WERI-Rb-1 (cell line): ENCODE data around the gene ARMC9.

Source experiments
- DNase-seq: peaks from one replicate; pipeline ENCODE4 v3.0.0-alpha.2; 2020
- H3K27ac ChIP-seq: fragments of 250-450 bp; sonication (Bioruptor Pico); 2 replicates; pipeline ENCODE4 v1.5.1; 2020; ENCODE audit warnings: mild to moderate bottlenecking, moderate library complexity
- H3K27me3 ChIP-seq: fragments of 250-450 bp; sonication (Bioruptor Pico); 2 replicates; pipeline ENCODE4 v1.5.1; 2021; ENCODE audit warnings: mild to moderate bottlenecking, low read depth, moderate library complexity; ENCODE audit not compliant: insufficient read depth, severe bottlenecking
- H3K36me3 ChIP-seq: fragments of 250-450 bp; sonication (Bioruptor Pico); 2 replicates; pipeline ENCODE4 v1.5.1; 2020; ENCODE audit warnings: mild to moderate bottlenecking, moderate library complexity
- H3K4me3 ChIP-seq: 2 replicates; pipeline ENCODE4 v1.5.1; 2011; ENCODE audit warnings: low read depth, mild to moderate bottlenecking, control low read depth, low read length
- H3K9me3 ChIP-seq: fragments of 250-450 bp; sonication (Bioruptor Pico); 2 replicates; pipeline ENCODE4 v1.5.1; 2021; ENCODE audit warnings: mild to moderate bottlenecking, moderate library complexity; ENCODE audit not compliant: severe bottlenecking
- CTCF ChIP-seq: IDR thresholded peaks from 2 replicates; pipeline ENCODE4 v1.5.1; 2011; ENCODE audit warnings: low read depth, mild to moderate bottlenecking, control low read depth, inconsistent platforms, low read length

ARMC9 gene

DNA sequence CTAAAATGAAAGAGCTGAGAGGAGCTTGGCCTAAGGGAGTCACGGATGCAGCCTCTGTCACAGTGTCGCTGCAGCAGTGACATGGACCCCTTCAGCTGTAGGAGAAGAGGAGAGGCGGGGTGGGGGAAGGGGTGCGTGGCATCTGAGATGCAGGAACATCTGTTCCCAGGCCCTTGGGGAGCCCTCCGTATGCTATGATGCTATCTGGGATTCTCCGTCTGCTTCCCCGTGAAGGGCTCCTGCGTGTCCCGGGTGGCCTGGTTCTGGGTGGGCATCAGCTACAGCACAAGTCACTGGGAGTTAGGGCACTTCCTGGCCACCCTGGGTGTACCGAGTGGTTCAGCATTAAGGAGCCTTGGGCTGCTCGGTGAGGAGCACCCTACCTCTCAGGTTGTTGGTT is 161.5 kb downstream of the ARMC9 start:
- no peaks in the 10 kb centered on the region for H3K27me3 ChIP-seq
- H3K4me3 ChIP-seq, result no peak overlapping the region
- no peak overlapping the region for H3K27ac ChIP-seq
- TF ChIP-seq CTCF, result no peak
- no peaks in the 10 kb centered on the region for H3K36me3 ChIP-seq
- DNase-seq, result no peak
- H3K9me3 ChIP-seq, result no peaks in the 10 kb centered on the region

- H3K27ac ChIP-seq, result no peak overlapping the region
- no peak for DNase-seq
- no peak overlapping the region for H3K4me3 ChIP-seq
- TF ChIP-seq CTCF, result no peak
- no peaks in the 10 kb centered on the region for H3K9me3 ChIP-seq
- H3K36me3 ChIP-seq, result no peaks in the 10 kb centered on the region
- H3K27me3 ChIP-seq, result no peaks in the 10 kb centered on the region
Measured at GRCh38 chr2:231360401-231360800, 162.0 kb downstream of the ARMC9 start.

DNA sequence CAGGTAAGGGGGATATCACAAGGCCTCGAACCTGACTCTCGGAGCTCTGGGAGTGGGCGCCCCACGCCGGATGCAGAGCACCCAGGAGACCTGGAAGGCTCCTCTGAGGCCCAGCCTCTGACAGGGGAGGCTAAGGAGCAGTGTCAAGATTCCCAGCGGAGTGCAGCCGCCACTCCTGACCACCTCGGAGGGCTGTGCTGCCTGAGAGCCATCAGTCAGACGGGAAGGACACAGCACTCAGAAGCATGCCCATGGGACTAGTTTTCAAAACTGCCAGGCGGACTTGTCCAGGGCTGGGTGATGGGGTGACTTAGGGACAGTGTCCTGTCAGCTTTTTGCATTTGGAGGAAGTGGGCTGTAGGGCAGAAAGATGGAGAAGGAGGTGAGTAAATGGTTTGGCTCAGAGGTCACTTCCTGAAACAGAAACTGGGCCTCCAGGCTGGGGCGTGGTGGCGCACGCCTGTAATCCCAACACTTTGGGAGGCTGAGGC is 162.5 kb downstream of the ARMC9 start:
- Histone ChIP-seq H3K27ac (no peak overlapping the region), H3K36me3 (no peaks in the 10 kb centered on the region), H3K27me3 (no peaks in the 10 kb centered on the region), H3K4me3 (no peak overlapping the region), H3K9me3 (no peaks in the 10 kb centered on the region)
- DNase-seq, result no peak
- no peak for TF ChIP-seq CTCF

- H3K4me3 ChIP-seq, result no peak overlapping the region
- no peak for DNase-seq
- no peak overlapping the region for H3K27ac ChIP-seq
- TF ChIP-seq CTCF, result no peak
- H3K36me3 ChIP-seq, result no peaks in the 10 kb centered on the region
- no peaks in the 10 kb centered on the region for H3K9me3 ChIP-seq
- H3K27me3 ChIP-seq, result no peaks in the 10 kb centered on the region
Measured at GRCh38 chr2:231361701-231362554, 163.5 kb downstream of the ARMC9 start.

DNA sequence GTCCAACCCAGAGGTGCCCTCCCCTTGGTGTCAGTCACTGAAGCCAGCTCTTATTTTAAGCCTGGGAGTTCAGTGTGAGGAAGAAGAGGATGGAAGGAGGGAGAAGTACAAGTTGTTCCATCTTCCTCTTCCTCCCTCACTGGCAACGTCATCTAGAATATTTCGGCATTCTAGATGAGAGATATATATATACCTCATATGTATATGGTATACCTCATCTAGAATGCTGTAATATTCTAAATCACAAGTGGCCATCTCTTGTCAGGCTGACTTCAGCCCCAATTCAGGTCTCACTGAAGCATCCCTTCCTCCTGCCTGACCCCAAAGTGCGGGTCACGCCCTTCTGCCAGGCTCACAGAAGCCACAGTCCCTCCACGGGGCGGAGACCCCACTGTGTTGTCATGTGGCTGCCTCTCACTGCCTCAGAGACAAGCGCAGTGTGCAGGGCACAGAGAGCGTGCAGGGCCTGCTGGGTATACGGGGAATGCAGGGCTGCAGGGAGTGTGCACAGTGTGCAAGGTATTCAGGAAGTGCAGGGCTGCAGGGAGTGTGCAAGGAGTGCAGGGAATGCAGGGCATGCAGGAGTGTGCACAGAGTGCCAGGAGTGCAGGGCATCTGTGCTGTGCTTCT is 164.2 kb downstream of the ARMC9 start:
- no peaks in the 10 kb centered on the region for H3K36me3 ChIP-seq
- DNase-seq, result no peak
- H3K9me3 ChIP-seq, result no peaks in the 10 kb centered on the region
- TF ChIP-seq CTCF, result no peak
- H3K4me3 ChIP-seq, result no peak overlapping the region
- no peak overlapping the region for H3K27ac ChIP-seq
- no peaks in the 10 kb centered on the region for H3K27me3 ChIP-seq
